Adipose tissue (tissue), 3 donors: ENCODE results near the gene RASGRF2. TPM values are rescaled to one million over a fixed set of nuclear protein-coding genes. Genes with fewer than 3 reads are reported as not detected.
"Not testable (repeated sequence)": the region's sequence is repeated elsewhere in the genome, so short reads cannot be mapped to it uniquely, and the experiment has no call there.

ENCODE experiments used
- H3K27ac ChIP-seq: one replicate; pipeline ENCODE4 v1.5.1; 2013; ENCODE audit warnings: low read depth, low read length
- WGBS, 3 donors: extraction: QIAGEN DNeasy Blood & Tissue Kit; methylation state at CpG; one replicate each; pipeline ENCODE4 v1.1.7; 2013; 5-methylcytosine and 5-hydroxymethylcytosine counted together
- polyA plus RNA-seq, 3 donors: library from polyadenylated mRNA; stranded (reverse); fragments of 200-250 nt; gene quantifications; one replicate each; pipeline ENCODE4 v1.2.3, GENCODE V29; 2013
- donor health status: healthy with polysubstance abuse.
- donor health status: Bipolar disorder and iron deficiency.
- donor health status: healthy.

RASGRF2 gene
- polyA plus RNA-seq, 3 donors, result 0.78 to 12.6 (median 12.0) TPM

DNA sequence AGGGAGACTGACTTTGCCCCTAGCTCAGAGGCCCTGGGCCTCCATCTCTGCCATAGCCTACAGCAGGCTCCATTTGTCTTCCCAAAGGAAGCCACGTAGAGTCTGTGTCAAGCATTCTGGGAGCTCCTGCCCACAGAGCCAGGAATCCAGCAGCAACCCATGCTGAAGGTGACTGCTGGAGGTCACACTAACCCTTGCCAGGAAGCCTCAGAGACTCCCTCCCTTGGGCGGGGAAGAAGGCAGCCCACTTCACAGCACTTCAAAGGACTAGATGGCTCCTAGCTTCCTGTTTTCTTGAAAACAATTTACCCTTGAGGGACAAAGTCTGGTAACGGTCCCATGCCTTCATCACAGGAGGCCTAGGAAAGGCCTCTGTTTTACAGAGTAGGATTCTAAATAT lies 274.6 kb downstream of the RASGRF2 start:
- 72 to 90% (median 77%) methylated on average over 3 of the region's 3 CpGs for WGBS, 3 donors
- H3K27ac ChIP-seq, result no peak overlapping the region

DNA sequence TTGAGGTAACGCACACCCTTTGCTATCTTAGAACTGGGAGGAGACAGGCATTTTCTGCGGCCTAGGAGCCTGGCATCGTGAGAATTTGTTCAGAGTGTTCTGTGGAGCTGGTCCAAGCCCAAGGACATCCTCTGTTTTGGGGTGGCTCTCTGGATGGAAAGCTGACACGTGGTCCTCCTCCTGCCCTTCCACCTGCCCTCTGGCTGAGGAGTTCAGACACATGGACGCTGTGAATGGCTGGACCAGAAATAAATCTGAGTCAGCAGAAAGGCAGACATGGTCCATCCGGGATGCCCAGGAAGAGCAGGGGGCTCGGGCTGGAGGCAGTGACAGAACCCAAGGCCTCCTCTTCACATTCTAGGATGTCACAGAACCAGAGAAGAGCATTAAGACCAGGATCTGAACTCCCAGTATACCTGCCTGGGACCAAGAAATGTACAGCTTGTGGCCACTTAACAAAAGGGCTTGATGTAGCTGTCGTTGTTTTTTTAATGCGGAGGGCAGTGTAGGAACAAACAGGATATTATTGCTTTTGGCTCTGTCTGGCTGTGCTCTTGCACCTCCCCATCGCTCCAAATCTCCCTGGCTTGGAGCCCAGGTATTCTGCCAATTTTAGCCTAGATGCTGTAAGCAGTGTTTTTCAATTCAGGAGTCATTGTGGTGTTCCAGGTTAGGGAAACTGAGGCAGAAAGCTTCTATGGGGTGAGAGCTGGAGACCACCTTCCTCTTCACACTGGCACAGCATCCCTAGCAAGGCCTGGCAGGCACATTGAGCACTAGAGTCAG lies 275.3 kb downstream of the RASGRF2 start:
- 59 to 67% (median 64%) methylated on average over 10 of the region's 10 CpGs for WGBS, 3 donors
- H3K27ac ChIP-seq, result no peak overlapping the region

DNA sequence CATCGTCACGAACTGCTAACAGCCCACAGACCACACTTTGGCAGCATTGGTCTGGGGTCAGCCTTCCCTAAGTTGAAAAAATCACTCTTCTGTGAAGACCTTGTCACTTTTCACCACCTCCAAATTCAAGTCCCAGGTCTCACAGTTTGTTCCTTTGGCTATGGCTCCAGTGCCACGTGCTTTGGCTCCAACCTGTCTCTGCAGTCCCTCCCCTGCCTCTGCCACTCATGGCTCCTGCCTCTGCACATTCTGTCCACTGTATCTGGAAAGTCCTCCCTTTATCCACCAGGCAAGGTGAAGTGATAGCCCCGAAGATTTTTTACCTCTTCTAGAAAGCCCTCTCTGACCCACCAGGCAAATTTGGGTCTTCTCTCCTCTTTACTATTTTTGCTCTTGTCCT lies 278.3 kb downstream of the RASGRF2 start:
- H3K27ac ChIP-seq, result no peak overlapping the region
- 93 to 96% (median 93%) methylated on average over 4 of the region's 4 CpGs for WGBS, 3 donors

- WGBS, 3 donors, result 75 to 79% (median 78%) methylated on average over 5 of the region's 5 CpGs
- no peak overlapping the region for H3K27ac ChIP-seq
These were observed 279.4 kb downstream of the RASGRF2 start for GRCh38 chr5:81239613-81240012.

DNA sequence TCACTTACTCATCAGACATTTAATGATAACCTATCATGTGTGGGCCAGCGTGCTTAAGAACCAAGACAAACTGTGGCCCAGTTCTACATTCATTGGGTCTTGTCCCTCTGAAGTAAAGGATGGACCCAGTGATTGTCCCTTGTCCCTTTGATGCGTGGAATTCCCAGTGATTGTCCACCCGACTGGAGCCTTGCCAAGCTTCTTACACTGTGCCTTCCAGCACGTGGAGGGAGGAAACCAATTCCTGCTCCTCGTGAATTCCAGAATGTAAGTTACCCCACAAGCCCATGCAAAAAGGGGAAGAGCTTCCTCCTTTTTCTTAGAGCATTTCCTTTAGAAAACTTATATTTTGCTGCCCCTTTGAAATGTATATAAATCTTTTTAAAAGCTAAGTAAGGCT lies 280.8 kb downstream of the RASGRF2 start:
- 41 to 65% (median 52%) methylated on average over 5 of the region's 5 CpGs for WGBS, 3 donors
- no peak overlapping the region for H3K27ac ChIP-seq

DNA sequence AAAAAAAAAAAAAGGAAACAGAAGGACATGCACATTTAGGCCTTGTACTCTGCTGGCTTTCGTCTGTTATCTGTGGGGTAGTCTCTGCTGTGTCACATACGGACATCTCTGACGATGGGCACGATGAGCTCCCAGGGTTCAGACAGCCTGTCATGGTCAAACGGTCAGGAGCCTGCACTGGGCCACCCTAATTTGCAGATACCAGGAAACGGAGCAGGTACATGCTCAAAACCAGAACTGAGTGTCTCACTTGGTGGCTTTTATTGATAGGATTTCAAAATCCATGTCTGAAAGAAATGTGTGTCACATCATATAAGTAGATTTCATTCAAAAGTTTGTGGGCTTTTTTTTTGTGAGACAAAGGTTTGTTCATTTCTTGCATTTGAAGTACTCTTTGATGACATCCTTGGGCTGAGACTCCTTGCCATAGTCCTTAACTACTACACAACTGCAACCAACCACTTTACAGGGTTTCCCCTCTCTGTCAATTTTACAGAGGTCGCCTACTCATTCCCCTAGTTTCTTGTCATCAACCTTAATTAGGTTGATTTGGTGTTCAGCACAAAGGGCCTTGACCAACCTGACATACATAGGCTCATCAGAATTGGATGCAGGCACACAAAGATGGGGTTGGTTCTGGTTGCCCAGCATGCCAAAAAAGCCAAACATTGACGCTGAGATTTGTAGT lies 281.9 kb downstream of the RASGRF2 start:
- WGBS, 3 donors, result 87 to 89% (median 89%) methylated on average over 8 of the region's 8 CpGs

DNA sequence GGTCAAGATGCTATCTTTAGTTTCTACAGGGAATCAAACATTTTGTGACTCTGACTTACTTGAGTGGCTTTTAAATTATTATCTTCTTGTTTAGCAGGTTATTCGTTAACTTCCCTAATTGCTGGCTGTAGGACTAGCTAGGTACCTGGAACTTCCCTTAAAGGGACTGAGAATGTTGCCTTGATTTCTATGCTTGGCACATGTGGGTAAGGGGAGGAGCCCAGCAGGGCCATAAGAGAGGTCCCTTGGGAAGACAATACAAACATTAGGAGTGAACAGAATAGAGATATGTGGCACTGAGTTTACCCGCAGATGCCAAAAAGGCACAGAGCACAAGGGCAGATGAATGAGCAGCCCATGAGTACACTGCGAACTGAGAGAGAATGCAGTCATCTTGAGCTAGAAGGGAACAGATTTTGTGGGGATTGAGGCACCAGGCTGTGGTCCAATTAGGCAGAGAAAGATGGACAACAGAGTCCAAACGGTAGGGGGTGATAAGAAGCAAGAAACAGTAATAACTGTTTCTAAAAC lies 282.8 kb downstream of the RASGRF2 start:
- 57 to 69% (median 62%) methylated on average over 4 of the region's 4 CpGs for WGBS, 3 donors

More for the DNA sequence above, 281.9 kb downstream of the RASGRF2 start:
- no peak overlapping the region for H3K27ac ChIP-seq

DNA sequence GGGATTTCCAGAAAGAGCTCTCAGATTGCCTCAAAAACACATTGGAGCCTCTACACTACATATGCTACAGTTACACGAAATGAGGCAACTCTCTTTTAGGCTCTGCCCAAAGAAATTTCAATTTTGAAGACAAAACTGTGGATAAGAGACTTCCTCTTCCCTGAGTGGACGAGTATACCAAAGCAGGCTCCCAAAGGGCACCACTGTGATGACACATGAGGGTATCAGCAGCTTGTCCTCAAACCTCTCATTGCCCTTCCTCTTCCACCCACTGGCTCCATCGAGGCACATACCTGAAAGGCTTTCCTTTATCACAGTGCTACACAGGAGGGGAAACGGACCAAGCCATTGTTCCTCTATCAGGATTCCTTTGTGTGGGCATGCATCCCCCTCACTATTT lies 284.3 kb downstream of the RASGRF2 start:
- 76 to 88% (median 77%) methylated on average over 4 of the region's 4 CpGs for WGBS, 3 donors
- no peak overlapping the region for H3K27ac ChIP-seq

More for the DNA sequence above, 282.8 kb downstream of the RASGRF2 start:
- H3K27ac ChIP-seq, result no peak overlapping the region

- whole genome bisulfite sequencing, 3 donors, result 82 to 89% (median 88%) methylated on average over 5 of the region's 5 CpGs
- H3K27ac ChIP-seq, result no peak overlapping the region
These were observed 285.7 kb downstream of the RASGRF2 start for GRCh38 chr5:81245871-81246235.

DNA sequence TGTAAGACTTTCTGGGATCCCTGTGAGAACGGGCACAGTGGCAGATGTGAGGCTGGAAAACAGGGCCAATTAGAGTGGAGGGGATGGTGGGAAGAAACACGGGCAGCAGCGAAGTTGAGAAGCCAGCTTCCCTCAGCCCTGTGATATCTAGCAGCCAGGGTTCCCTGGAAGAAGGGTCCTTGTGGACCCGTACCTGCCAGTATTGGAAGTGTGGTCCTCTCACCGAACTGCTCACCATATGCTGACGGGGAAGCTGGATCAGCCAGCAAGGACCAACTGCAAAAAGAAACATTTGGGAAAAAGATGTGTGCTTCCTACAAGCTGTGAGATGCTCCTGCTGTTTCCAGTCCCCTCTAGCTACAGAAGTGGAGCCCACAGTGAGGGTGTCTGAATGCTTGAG lies 286.5 kb downstream of the RASGRF2 start:
- no peak overlapping the region for H3K27ac ChIP-seq
- 90 to 98% (median 93%) methylated on average over 6 of the region's 6 CpGs for WGBS, 3 donors

DNA sequence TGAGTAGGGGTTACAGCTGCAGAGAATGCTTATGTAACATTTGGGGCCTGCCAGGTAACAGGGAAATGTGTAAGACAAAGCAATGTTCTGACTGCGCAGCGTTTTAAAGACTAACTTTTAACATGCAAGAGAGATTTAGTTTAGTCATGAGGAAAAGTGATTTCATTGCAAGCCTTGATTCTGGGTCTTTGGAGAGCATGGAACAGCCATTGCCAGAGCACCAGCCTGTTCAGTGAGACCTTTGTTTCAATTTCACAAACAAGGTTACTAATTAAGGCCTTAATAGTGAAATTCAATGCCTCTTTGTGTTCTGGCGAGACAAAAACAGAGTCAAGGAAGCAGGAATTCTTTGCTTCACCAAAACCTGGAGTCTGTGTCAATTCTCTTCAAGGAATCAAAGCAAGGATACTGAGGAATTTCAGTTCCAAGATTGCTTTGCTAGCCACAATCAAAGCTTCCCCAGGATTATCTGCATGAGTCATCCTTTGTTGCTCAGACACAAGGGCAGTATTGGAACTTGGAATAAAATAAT lies 287.3 kb downstream of the RASGRF2 start:
- H3K27ac ChIP-seq, result no peak overlapping the region
- WGBS, 3 donors, result 58 to 78% (median 75%) methylated on average over 3 of the region's 3 CpGs

- WGBS, 3 donors, result 89 to 92% (median 90%) methylated on average over 4 of the region's 4 CpGs
- no peak overlapping the region for H3K27ac ChIP-seq
These were observed 289.1 kb downstream of the RASGRF2 start for GRCh38 chr5:81249240-81249639.

DNA sequence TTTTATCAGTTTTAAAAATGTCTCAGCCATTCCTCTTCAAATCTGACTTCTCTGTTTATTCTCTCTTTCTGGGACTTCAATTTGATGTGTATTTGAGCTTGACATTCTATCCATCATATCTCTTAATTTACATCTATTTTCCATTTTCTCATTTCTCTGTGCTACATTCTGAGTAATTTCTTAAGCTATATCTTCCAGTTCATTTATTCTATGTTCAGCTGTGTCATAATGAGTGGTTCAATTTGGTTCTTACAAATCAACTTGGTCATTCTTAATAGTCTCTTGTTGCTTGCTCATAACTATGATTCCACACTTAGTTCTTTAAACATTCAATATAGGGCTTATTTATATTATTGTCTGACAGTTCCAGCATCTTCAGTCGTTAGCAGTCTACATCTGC lies 289.8 kb downstream of the RASGRF2 start:
- WGBS, 3 donors, result 96 to 98% (median 97%) methylated on average over 1 of the region's 1 CpG
- H3K27ac ChIP-seq, result no peak overlapping the region

DNA sequence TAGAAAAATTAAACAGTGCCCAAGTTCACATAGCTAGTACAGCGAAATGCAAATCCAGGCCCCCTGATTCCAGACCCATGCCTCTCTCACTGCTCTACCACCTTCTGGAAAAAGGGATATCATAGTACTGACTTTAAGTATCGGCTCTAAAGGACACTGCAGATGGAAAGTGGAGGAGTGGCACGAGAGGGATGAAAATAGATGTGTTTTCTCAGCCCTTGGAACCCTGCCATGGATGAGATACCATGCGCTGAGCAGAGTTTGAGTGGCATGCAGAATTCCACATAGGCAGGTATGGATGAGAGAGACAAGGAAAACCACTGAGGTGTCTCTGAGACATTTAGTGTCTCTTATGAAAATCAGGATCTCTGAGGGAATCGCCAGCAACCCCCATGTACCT lies 291.8 kb downstream of the RASGRF2 start:
- WGBS, 3 donors, result 66 to 73% (median 68%) methylated on average over 5 of the region's 5 CpGs
- H3K27ac ChIP-seq, result no peak overlapping the region

DNA sequence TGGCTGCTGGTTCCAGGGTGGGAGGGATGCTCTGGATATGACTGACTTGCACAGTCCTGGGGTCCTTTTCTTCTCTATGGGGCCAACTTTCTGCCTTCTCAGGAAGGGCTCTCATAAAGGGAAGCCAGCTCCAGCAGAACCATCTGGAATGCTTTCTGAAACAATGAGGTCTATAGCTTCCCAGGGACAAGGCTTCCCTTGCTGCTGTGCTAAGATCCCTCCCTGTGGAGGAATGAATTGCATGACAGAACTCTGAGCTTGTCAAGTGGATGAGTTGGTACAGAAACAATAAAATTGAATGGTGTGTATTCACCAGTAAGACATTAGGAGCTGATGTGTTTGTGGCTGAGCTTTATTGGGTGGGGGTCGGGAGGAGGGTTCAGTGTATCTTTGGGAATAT lies 292.7 kb downstream of the RASGRF2 start:
- WGBS, 3 donors, result 93 to 98% (median 96%) methylated on average over 1 of the region's 1 CpG
- H3K27ac ChIP-seq, result no peak overlapping the region

DNA sequence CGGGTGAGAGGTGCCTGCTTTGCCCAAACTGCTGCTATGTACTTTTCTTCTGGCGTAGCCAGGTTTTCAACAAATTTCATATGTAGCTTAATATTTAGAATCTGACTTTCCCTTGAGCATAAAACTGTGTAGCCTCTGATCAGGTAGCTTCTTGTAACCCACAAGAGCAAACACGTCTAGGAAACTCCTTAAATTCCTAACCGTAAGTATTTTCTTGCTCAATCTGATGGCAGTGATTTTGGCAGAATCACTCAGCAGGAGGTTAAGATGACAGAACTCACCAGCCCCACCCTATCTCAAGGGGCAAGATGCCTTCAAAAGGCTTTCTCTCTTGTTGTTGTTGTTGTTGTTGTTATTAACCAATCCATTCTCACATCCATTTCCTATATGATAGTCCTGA lies 293.7 kb downstream of the RASGRF2 start:
- WGBS, 3 donors, result 71 to 89% (median 87%) methylated on average over 4 of the region's 4 CpGs

DNA sequence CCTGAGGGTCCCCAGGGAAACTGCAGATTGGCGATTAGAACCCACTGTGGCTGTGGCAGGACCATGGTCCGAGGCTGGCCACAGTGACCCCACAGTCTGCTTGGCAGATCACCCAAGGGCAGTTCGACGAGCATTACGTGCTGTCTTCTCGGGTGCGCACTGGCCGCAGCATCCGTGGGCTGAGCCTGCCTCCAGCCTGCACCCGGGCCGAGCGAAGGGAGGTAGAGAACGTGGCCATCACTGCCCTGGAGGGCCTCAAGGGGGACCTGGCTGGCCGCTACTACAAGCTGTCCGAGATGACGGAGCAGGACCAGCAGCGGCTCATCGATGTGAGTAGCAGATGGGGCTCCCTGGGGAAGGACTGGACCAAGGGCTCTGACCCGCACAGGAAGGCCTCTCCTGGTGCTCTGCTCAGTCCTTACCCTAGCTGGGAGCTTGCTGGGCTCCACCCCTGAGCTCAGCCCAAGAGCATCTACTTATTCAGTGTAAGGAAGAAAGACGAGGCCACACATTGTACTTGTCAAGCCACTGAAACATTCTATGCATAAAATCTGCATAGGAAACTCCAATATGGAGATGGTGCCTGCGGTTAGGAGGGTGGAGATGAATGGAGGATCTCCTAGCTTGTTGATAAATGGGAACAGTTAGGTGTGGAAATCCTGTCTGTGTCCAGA lies 294.9 kb downstream of the RASGRF2 start:
- 96 to 97% (median 97%) methylated on average over 21 of the region's 21 CpGs for WGBS, 3 donors
- H3K27ac ChIP-seq, result no peak overlapping the region

More for the DNA sequence above, 293.7 kb downstream of the RASGRF2 start:
- H3K27ac ChIP-seq, result no peak overlapping the region

DNA sequence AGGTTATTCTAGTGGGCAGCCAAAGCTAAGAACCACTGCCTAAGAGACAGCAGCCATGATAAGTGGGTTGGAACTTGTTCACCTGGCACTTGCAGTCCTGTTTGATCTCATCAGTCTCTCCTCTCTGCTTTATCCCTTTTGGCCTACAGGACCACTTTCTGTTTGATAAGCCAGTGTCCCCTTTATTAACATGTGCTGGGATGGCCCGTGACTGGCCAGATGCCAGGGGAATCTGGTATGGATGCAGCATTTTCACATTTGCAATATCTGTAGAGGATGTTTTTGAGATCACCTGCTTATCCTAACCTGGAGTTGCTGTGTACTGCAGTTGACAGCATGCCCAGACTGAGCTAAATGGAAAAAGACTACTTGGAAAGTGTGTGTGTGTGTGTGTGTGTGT lies 296.6 kb downstream of the RASGRF2 start:
- 90 to 92% (median 91%) methylated on average over 1 of the region's 1 CpG for WGBS, 3 donors
- no peak overlapping the region for H3K27ac ChIP-seq

GRCh38 chr5:81262796-81263195 lies 302.6 kb downstream of the RASGRF2 start:
- WGBS, 3 donors, result 92 to 98% (median 93%) methylated on average over 1 of the region's 1 CpG
- H3K27ac ChIP-seq, result not testable (repeated sequence)
